ENCODE measurements around the gene ANXA6. TPM values are rescaled to one million over a fixed set of nuclear protein-coding genes. Genes with fewer than 3 reads are reported as not detected.
"Not testable (repeated sequence)": the region's sequence is repeated elsewhere in the genome, so short reads cannot be mapped to it uniquely, and the experiment has no call there.

Gene ANXA6
- total RNA-seq, 2 experiments from 2014 or later, result 481 to 495 TPM

DNA sequence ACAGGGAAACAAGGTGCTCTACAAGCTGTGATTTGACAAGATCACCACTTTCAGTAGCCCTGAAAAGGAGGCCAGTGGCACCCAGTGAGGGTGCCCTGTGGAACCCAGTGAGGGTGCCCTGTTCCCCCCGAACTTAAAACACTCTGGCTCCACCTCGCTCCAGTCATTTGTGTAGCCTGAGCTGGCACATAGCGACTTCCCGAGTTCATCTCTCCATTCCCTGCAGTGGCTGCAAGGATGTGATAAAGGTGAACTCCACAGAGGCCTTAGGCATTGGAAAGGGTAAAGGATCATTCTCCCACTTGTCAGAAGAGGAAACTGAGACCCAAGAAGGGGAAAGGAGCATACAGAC lies 21.9 kb upstream of the ANXA6 start:
- no peak for ATAC-seq
- Mint-ChIP-seq H3K27me3 (ENCODE audit: low read depth) (no peaks in the 10 kb centered on the region), H3K36me3 (ENCODE audit: low read depth) (peaks cover 39% of the 10 kb centered on the region), H3K4me3 (no peak overlapping the region), H3K27ac (no peak overlapping the region), H3K9me3 (ENCODE audit: insufficient read depth) (no peaks in the 10 kb centered on the region), H3K4me1 (ENCODE audit: low read depth) (no peaks in the 10 kb centered on the region)
- POLR2A ChIA-PET, result interaction anchor here (0.5 to 1.1 kb wide), 3 partner anchors 32 to 98 kb away, joined by 3 read pairs; no protein-coding TSS in a partner anchor
- no peak for DNase-seq
- CTCF ChIA-PET, result interaction anchor here (0.7 to 1.3 kb wide), 2 partner anchors 15 to 54 kb away, joined by 5 read pairs; no protein-coding TSS in a partner anchor

DNA sequence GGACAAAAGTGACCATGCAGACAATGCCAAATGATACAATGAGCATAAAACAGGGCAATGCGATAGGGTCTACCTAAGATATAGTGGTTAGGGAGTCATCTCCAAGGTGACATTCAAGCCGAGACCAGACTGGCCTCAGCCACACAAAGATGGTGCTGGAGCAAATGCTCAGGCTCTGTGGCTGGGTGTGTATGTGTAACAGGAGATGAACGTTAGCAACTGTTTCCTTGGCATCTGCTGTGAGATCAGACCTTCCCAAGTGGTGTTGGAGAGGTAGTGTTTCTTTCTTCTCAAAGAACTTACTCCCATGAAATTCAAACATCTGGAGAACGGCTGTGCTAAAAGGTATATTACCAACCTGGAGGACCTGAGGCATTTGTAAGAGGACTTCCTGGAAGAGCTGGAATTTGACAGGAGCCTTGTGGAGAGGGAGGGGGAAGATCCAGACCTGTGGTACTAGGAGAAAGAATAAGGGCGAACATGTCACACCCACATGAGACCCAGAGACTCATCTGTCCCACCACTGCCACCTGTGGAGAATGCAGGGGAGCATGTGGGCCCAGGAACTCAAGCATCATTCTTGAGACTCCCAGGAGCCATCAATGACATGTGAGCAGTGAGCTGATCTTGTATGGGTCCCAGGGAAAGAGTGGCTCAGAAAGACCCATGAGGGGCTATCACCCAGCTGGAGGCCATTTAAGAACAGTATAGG lies 21.4 kb upstream of the ANXA6 start:
- ChIA-PET POLR2A (interaction anchor here (0.5 to 1.1 kb wide), 3 partner anchors 33 to 97 kb away, joined by 3 read pairs; no protein-coding TSS in a partner anchor), CTCF (interaction anchor here (0.7 to 1.3 kb wide), 2 partner anchors 14 to 53 kb away, joined by 5 read pairs; no protein-coding TSS in a partner anchor)
- ATAC-seq (no peak), DNase-seq (no peak)
- no peak overlapping the region for H3K4me3 Mint-ChIP-seq
- H3K36me3 Mint-ChIP-seq (ENCODE audit: low read depth), result peaks cover 42% of the 10 kb centered on the region
- no peaks in the 10 kb centered on the region for H3K9me3 Mint-ChIP-seq (ENCODE audit: insufficient read depth)
- H3K27ac Mint-ChIP-seq, result no peak overlapping the region
- H3K27me3 Mint-ChIP-seq (ENCODE audit: low read depth), result no peaks in the 10 kb centered on the region
- H3K4me1 Mint-ChIP-seq (ENCODE audit: low read depth), result no peaks in the 10 kb centered on the region

DNA sequence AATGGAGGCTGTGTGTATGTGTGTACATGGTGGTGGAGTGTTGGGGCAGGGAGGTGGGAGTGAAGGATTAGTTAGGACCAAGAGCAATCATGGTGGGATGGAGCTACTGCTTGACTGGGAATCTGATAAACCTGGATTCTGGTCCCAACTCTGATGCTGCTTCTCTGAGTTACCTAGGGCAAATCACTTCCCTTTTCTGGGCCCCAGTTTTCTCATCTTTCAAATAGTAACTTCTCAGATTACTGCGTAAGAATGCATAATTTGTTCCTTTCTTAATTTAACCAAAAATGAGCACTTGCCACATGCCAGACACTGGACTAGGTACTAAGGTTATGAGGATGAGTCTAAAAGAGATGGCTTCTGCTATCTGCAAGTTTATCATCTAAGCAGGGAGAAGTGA lies 20.8 kb upstream of the ANXA6 start:
- Mint-ChIP-seq H3K27me3 (ENCODE audit: low read depth) (no peaks in the 10 kb centered on the region), H3K36me3 (ENCODE audit: low read depth) (peaks cover 40% of the 10 kb centered on the region), H3K9me3 (ENCODE audit: insufficient read depth) (no peaks in the 10 kb centered on the region), H3K27ac (no peak overlapping the region), H3K4me1 (ENCODE audit: low read depth) (no peaks in the 10 kb centered on the region), H3K4me3 (no peak overlapping the region)
- ChIA-PET CTCF (interaction anchor here (4.2 kb wide), 1 partner anchor 14 kb away, joined by 21 read pairs; no protein-coding TSS in a partner anchor), POLR2A (no interaction called here)
- ATAC-seq (no peak), DNase-seq (no peak)

DNA sequence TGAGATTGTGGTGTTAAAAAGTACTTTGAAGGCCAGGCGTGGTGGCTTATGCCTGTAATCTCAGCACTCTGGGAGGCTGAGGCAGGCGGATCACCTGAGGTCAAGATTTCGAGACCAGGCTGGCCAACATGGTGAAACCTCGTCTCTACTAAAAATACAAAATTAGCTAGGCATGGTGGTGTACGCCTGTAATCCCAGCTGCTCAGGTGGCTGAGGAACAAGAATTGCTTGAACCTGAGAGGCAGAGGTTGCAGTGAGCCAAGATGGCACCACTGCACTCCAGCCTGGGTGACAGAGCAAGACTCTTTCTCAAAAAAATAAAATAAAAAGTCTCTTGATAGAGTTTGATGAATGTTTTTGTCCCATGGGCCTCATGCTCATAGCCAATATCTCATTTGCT lies 18.7 kb upstream of the ANXA6 start:
- CTCF ChIA-PET, result interaction anchor here (1.7 to 4.2 kb wide), 2 partner anchors 11 to 50 kb away, joined by 7 to 21 read pairs; no protein-coding TSS in a partner anchor
- peaks cover 28% of the 10 kb centered on the region for H3K36me3 Mint-ChIP-seq (ENCODE audit: low read depth)
- POLR2A ChIA-PET; H3K4me3 Mint-ChIP-seq; DNase-seq; H3K27me3 Mint-ChIP-seq (ENCODE audit: low read depth); H3K27ac Mint-ChIP-seq; H3K4me1 Mint-ChIP-seq (ENCODE audit: low read depth); H3K9me3 Mint-ChIP-seq (ENCODE audit: insufficient read depth); ATAC-seq: not testable (repeated sequence)

DNA sequence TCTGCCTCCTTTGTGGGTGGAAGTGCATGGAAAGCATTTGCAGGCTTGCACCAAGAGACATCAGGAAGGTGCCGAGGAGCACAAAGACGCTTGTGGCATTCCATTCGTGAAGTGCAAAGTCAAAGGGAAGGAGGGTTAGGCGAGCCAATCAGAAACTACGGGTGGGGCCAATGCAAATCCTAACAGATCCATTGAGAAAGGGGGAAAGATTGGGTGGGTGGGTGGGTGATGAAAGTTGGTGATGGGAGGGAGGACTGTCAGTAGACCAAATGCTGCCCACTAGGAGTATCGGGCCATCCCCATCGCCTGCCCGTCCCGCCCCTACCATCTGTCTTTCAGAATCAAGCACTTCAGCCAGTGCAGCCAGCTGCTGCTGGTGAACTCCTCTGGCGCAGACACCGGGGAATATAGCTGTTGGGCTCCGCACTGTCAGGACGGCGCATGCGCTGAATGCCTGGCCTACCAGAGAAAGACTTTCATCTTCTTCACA lies 17.1 kb upstream of the ANXA6 start:
- ATAC-seq (no peak), DNase-seq (no peak)
- Mint-ChIP-seq H3K27ac (no peak overlapping the region), H3K4me1 (ENCODE audit: low read depth) (peaks cover 11% of the 10 kb centered on the region), H3K36me3 (ENCODE audit: low read depth) (peaks cover 18% of the 10 kb centered on the region), H3K9me3 (ENCODE audit: insufficient read depth) (no peaks in the 10 kb centered on the region), H3K27me3 (ENCODE audit: low read depth) (no peaks in the 10 kb centered on the region), H3K4me3 (no peak overlapping the region)
- ChIA-PET POLR2A (no interaction called here), CTCF (interaction anchor here (4.2 kb wide), 1 partner anchor 10 kb away, joined by 21 read pairs; no protein-coding TSS in a partner anchor)

DNA sequence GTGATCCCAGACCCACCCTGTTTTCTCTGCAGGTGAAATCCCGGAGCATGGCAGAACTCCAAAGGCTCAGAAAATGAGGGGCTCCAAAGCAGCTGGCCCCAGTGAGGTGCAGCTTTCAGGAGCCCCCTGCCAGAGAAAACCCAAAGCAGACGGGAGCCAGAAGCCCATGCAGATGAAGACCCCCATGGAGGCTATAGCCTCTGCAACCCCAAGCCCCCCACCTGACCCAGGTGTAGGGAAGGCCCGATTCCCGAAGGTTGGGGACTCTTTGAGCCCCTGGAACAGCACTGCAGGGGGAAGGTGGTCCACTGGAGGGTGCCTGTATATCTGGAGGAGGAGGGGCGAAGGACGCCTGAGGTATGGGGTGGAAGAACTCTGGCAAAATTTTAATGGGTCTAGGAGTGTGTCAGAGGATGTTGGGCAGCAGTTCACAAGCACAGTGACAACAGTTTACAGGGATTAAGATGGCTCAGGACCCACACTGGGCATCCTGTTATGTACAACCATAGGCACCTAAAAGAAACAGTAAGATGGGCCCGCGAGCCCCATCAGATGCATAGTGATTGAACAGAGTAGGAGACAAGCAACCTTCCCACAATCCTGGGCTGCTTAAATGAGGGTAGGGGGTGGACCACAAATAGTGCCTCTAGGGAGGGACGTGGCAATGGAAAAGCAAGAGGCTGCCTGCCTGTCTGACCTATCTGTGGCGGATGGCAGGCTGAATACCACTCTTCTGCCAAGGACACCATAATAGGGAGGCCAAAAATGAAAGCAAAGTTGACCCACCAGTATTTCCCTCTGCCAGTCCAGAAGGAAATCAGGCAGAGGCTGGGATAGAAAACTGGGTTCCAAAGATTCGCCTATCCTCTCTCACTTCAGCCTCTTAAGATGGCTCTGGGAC lies 16.4 kb upstream of the ANXA6 start:
- Mint-ChIP-seq H3K36me3 (ENCODE audit: low read depth) (peaks cover 16% of the 10 kb centered on the region), H3K27me3 (ENCODE audit: low read depth) (no peaks in the 10 kb centered on the region), H3K4me3 (no peak overlapping the region), H3K4me1 (ENCODE audit: low read depth) (peaks cover 11% of the 10 kb centered on the region), H3K27ac (no peak overlapping the region), H3K9me3 (ENCODE audit: insufficient read depth) (no peaks in the 10 kb centered on the region)
- no peak for ATAC-seq
- DNase-seq, result no peak
- ChIA-PET CTCF (interaction anchor here (1.1 to 14.5 kb wide), 5 partner anchors 9 to 65 kb away, joined by 4 to 491 read pairs (median 8); no protein-coding TSS in a partner anchor), POLR2A (no interaction called here)

DNA sequence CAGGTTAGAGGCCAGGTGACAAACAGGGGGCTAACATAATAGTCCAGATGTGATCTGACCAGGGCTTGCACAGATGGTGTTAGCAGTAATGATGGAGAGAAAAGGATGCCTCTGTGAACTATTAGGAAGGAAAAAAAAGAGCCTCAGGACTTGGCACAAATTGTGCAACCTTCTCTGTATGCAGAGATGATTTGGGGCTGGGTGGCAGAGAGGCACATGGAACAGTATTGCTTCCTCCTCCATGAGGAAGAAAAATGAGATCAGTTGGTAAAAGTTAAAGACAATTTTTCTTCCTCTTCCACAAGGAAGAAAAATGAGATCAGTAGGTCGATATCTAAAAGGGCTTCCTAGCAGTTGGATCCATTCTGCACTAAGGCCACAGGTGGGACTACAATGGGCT lies 13.9 kb upstream of the ANXA6 start:
- POLR2A ChIA-PET, result no interaction called here
- Mint-ChIP-seq H3K27me3 (ENCODE audit: low read depth) (no peaks in the 10 kb centered on the region), H3K4me3 (no peak overlapping the region), H3K4me1 (ENCODE audit: low read depth) (peaks cover 11% of the 10 kb centered on the region), H3K27ac (no peak overlapping the region), H3K9me3 (ENCODE audit: insufficient read depth) (no peaks in the 10 kb centered on the region), H3K36me3 (ENCODE audit: low read depth) (peaks cover 5% of the 10 kb centered on the region)
- DNase-seq (no peak), ATAC-seq (no peak)
- CTCF ChIA-PET, result interaction anchor here (1.0 to 14.5 kb wide), 2 partner anchors 46 to 276 kb away, joined by 3 to 491 read pairs; no protein-coding TSS in a partner anchor

DNA sequence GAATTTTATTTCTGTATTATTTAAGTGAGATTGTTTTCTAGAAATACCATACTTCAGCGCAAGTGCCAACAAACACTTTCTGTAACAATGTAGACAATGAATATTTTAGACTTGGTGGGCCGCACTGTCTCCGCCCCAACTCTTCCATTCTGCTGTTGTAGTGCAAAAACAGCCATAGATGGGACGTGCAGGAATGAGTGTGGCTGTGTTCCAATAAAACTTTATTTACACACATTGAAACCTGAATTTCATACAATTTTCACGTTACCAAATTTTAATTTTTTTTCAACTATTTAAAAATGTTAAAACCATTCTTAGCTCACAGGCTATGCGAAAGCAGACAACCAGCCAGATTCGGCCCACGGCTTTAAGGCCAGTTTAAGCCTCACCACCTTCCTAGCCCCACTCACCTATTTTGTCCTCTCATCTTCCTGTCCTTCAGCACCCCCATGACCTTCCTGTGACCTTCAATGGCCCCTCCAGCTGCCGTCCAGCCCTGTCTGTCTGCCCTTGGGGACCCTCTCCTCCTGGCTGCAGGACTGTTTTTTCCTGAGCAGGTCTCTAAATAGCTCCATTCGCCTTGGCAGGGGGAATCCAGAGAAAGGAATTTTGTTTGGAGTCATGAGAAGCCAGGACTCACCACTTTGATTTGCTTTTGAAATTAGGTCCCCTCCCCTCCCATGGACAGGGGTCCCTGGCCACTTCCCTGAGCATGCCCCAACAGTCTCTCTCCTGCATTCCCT lies 11.2 kb upstream of the ANXA6 start:
- no peak for ATAC-seq
- Mint-ChIP-seq H3K36me3 (ENCODE audit: low read depth) (no peaks in the 10 kb centered on the region), H3K9me3 (ENCODE audit: insufficient read depth) (no peaks in the 10 kb centered on the region), H3K27me3 (ENCODE audit: low read depth) (no peaks in the 10 kb centered on the region), H3K27ac (no peak overlapping the region), H3K4me1 (ENCODE audit: low read depth) (peaks cover 20% of the 10 kb centered on the region), H3K4me3 (no peak overlapping the region)
- ChIA-PET POLR2A (interaction anchor here (1.0 kb wide), 1 partner anchor 66 kb away, joined by 4 read pairs; no protein-coding TSS in a partner anchor), CTCF (interaction anchor here (0.6 to 14.5 kb wide), 5 partner anchors 43 to 119 kb away, joined by 3 to 491 read pairs (median 97); no protein-coding TSS in a partner anchor)
- no peak for DNase-seq

DNA sequence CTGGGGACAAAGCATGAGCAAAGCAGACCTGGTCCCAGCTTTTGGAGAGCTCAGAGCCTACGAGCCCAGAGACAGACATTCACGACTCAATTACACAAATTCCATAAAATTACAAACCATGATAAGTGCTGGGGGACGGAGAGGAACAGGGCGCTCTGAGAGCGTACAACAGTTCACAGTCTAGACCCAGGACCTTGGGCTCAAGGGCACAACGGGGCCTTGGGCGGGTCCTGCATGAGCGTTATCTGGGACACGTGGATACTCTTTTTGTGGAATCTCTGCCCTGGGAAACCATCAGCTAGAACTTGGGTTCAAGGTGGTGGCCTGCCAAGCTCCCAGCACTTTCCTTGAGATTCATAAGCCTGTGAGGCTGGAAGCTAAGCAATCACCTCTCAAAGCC lies 9.4 kb upstream of the ANXA6 start:
- DNase-seq (no peak), ATAC-seq (no peak)
- Mint-ChIP-seq H3K36me3 (ENCODE audit: low read depth) (no peaks in the 10 kb centered on the region), H3K9me3 (ENCODE audit: insufficient read depth) (no peaks in the 10 kb centered on the region), H3K27me3 (ENCODE audit: low read depth) (no peaks in the 10 kb centered on the region), H3K27ac (no peak overlapping the region), H3K4me1 (ENCODE audit: low read depth) (peaks cover 20% of the 10 kb centered on the region), H3K4me3 (no peak overlapping the region)
- ChIA-PET CTCF (interaction anchor here (2.7 to 14.5 kb wide), 5 partner anchors 31 to 117 kb away, joined by 14 to 491 read pairs (median 97); partner anchors contain the start of gene CCDC69), POLR2A (interaction anchor here (0.6 to 1.7 kb wide), 4 partner anchors 17 to 57 kb away, joined by 3 to 4 read pairs (median 3); partner anchors contain the start of gene CCDC69)

DNA sequence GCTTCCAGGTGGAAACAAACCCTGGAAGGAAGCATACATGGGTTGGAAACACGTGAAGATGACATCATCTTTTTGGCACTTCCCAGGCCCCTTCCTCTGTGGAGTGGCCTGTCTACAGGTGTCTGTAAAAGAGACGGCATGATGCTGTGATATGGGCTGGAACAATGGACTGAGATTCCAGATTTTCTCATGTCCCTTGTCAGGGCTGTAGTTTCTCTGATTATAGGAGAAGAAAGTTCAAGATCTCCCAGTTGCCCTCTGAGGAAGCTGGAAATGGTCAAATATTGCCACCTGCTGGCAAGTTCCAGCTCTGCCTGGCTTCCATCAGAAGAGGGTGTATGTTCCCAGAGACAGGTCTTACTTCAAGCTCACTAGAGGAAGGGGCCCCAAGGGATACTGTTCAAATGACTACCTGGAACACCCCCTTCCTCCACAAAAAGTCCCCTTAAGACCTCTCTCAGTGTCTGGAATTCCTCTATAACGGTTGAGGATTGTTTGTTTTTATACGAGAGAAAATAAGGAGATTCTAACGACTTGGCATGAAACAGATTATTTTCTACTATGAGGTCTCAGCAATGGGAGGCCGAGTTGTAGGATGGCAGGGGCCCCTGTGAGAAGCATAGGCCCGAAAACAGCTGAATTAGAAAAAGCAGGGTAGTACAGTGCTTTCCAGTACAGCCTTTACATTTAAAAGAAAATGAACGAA lies 7.3 kb upstream of the ANXA6 start:
- Mint-ChIP-seq H3K27ac (no peak overlapping the region), H3K36me3 (ENCODE audit: low read depth) (no peaks in the 10 kb centered on the region), H3K4me3 (no peak overlapping the region), H3K9me3 (ENCODE audit: insufficient read depth) (no peaks in the 10 kb centered on the region), H3K4me1 (ENCODE audit: low read depth) (peaks cover 9% of the 10 kb centered on the region), H3K27me3 (ENCODE audit: low read depth) (peaks cover 4% of the 10 kb centered on the region)
- ChIA-PET CTCF (interaction anchor here (0.7 to 14.5 kb wide), 63 partner anchors 8 to 611 kb away, joined by 3 to 491 read pairs (median 5); partner anchors contain the start of genes ANXA6, CCDC69, GM2A and IRGM), POLR2A (interaction anchor here (0.6 to 2.4 kb wide), 5 partner anchors 27 to 74 kb away, joined by 3 to 13 read pairs (median 3); no protein-coding TSS in a partner anchor)
- peak; percentile 88 for DNase-seq
- peak; percentile 98 for ATAC-seq

Data from activated CD8-positive, alpha-beta T cell treated with anti-CD3 and anti-CD28 coated beads, Interleukin-2, amount 10 ng/mL, durations not matched to agents 7 days and 5 days (primary cell).